T-helper 1 cell (primary cell): Measurements from ENCODE around the gene WASHC3.
A peak's percentile ranks its signal among the peaks of the same experiment; 100 is the strongest.
"Not testable (repeated sequence)": the region's sequence is repeated elsewhere in the genome, so short reads cannot be mapped to it uniquely, and the experiment has no call there.

Source experiments
- DNase-seq, 5 donors: peaks; one replicate each; pipeline ENCODE4 v3.0.0-alpha.2; 2012 to 2020

The WASHC3 gene

GRCh38 chr12:102050660-102051430 is 10.9 kb downstream of the WASHC3 start:
- DNase-seq, result no peak

- peak in 1 of 5 donors; percentile 69 for DNase-seq
Measured at GRCh38 chr12:102043928-102044327, 17.9 kb downstream of the WASHC3 start.

- DNase-seq, result no peak
Measured at GRCh38 chr12:102033991-102034745, 27.6 kb downstream of the WASHC3 start.

GRCh38 chr12:102031852-102032251 is 29.9 kb downstream of the WASHC3 start:
- no peak for DNase-seq

- no peak for DNase-seq
Measured at GRCh38 chr12:102029141-102029540, 32.6 kb downstream of the WASHC3 start.

- DNase-seq, result no peak
Measured at GRCh38 chr12:102026728-102027127, 35.1 kb downstream of the WASHC3 start.

- no peak for DNase-seq
Measured at GRCh38 chr12:102024765-102025164, 37.0 kb downstream of the WASHC3 start.

- DNase-seq, result no peak
Measured at GRCh38 chr12:102023343-102023930, 38.4 kb downstream of the WASHC3 start.

- no peak for DNase-seq
Measured at GRCh38 chr12:102022286-102022685, 39.5 kb downstream of the WASHC3 start.

GRCh38 chr12:102021540-102022246 is 40.1 kb downstream of the WASHC3 start:
- no peak for DNase-seq

GRCh38 chr12:102018607-102019006 is 43.2 kb downstream of the WASHC3 start:
- not testable (repeated sequence) for DNase-seq

GRCh38 chr12:102016472-102016871 is 45.3 kb downstream of the WASHC3 start:
- DNase-seq, result peak in 1 of 5 donors; percentile 54

GRCh38 chr12:102010265-102010994 is 51.4 kb downstream of the WASHC3 start:
- no peak for DNase-seq

- no peak for DNase-seq
Measured at GRCh38 chr12:102009796-102010195, 52.0 kb downstream of the WASHC3 start.

- DNase-seq, result no peak
Measured at GRCh38 chr12:102008615-102009126, 53.1 kb downstream of the WASHC3 start.

- no peak for DNase-seq
Measured at GRCh38 chr12:102005256-102005655, 56.5 kb downstream of the WASHC3 start.

GRCh38 chr12:101997102-101997501 is 64.7 kb downstream of the WASHC3 start:
- no peak for DNase-seq

GRCh38 chr12:101995684-101996083 is 66.1 kb downstream of the WASHC3 start:
- DNase-seq, result no peak

- DNase-seq, result no peak
Measured at GRCh38 chr12:101992091-101992490, 69.7 kb downstream of the WASHC3 start.

- DNase-seq, result no peak
Measured at GRCh38 chr12:101982307-101982706, 79.5 kb downstream of the WASHC3 start.

- DNase-seq, result no peak
Measured at GRCh38 chr12:101981868-101982267, 79.9 kb downstream of the WASHC3 start.

- DNase-seq, result peak in 1 of 5 donors; percentile 76
Measured at GRCh38 chr12:101968770-101969169, 93.0 kb downstream of the WASHC3 start.
